ENCODE measurements around the gene PAH.

GRCh38 chr12:102814691-102815367 is 102.2 kb downstream of the PAH start:
- TF ChIP-seq CTCF (IDR thresholded peaks at IDR 0.05) = no peak
- peak in 1 of 3 donors; percentile 33 for TF ChIP-seq POLR2AphosphoS5 (IDR thresholded peaks at IDR 0.05)

All from transverse colon (tissue), 4 donors.